ENCODE measurements around the gene MAPKAP1. TPM values are rescaled to one million over a fixed set of nuclear protein-coding genes. Genes with fewer than 3 reads are reported as not detected.

Gene MAPKAP1
- total RNA-seq, 2 experiments from 2014 or later = 66.2 to 78.8 TPM

GRCh38 chr9:125587819-125588460, 119.1 kb downstream of the MAPKAP1 start:
- CTCF ChIA-PET (ENCODE audit: unreplicated experiment) = no interaction called here
- Histone ChIP-seq H4K20me1 (ENCODE audit: insufficient read depth, low read length) (no peaks in the 10 kb centered on the region), H3K9me3 (ENCODE audit: low read length) (no peaks in the 10 kb centered on the region), H3K4me3 (ENCODE audit: low read depth, low read length, poor library complexity, severe bottlenecking) (no peak overlapping the region), H3K9me2 (ENCODE audit: insufficient read depth, low read length) (no peaks in the 10 kb centered on the region), H3K27ac (ENCODE audit: low read depth, low read length, poor library complexity, severe bottlenecking) (no peak overlapping the region), H3K79me2 (ENCODE audit: insufficient read depth, low read depth, low read length) (no peaks in the 10 kb centered on the region), H3K36me3 (ENCODE audit: insufficient read depth, low read length) (no peaks in the 10 kb centered on the region), H2AFZ (ENCODE audit: low read length) (no peak overlapping the region), H3K4me2 (ENCODE audit: low read length) (no peak overlapping the region), H3K4me1 (ENCODE audit: insufficient read depth, low read length, poor library complexity, severe bottlenecking) (no peaks in the 10 kb centered on the region)
- POLR2A ChIA-PET = no interaction called here
- intact Hi-C loops (cut with micrococcal nuclease; ENCODE audit: unreplicated experiment) = no loop called here
- TF ChIP-seq CTCF (conservative IDR thresholded peaks at IDR 0.05; ENCODE audit: low read length) (no peak), EZH2phosphoT487 (IDR thresholded peaks at IDR 0.05; ENCODE audit: borderline replicate concordance, low read depth, low read length) (no peak)
- no TSS peak for BruUV-seq (replicated peaks)
- DNase-seq (ENCODE audit: low spot score) = no peak

- POLR2A ChIA-PET = no interaction called here
- intact Hi-C loops (cut with micrococcal nuclease; ENCODE audit: unreplicated experiment) = no loop called here
- H3K4me2 ChIP-seq (ENCODE audit: low read length) = no peak overlapping the region
- H3K4me3 ChIP-seq (ENCODE audit: low read depth, low read length, poor library complexity, severe bottlenecking) = no peak overlapping the region
- no TSS peak for BruUV-seq (replicated peaks)
- no peak overlapping the region for H2AFZ ChIP-seq (ENCODE audit: low read length)
- CTCF ChIA-PET (ENCODE audit: unreplicated experiment) = no interaction called here
- H3K4me1 ChIP-seq (ENCODE audit: insufficient read depth, low read length, poor library complexity, severe bottlenecking) = no peaks in the 10 kb centered on the region
- no peaks in the 10 kb centered on the region for H4K20me1 ChIP-seq (ENCODE audit: insufficient read depth, low read length)
- no peaks in the 10 kb centered on the region for H3K9me3 ChIP-seq (ENCODE audit: low read length)
- no peak for DNase-seq (ENCODE audit: low spot score)
- no peaks in the 10 kb centered on the region for H3K9me2 ChIP-seq (ENCODE audit: insufficient read depth, low read length)
- no peak overlapping the region for H3K27ac ChIP-seq (ENCODE audit: low read depth, low read length, poor library complexity, severe bottlenecking)
- H3K79me2 ChIP-seq (ENCODE audit: insufficient read depth, low read depth, low read length) = no peaks in the 10 kb centered on the region
- TF ChIP-seq CTCF (conservative IDR thresholded peaks at IDR 0.05; ENCODE audit: low read length) (no peak), EZH2phosphoT487 (IDR thresholded peaks at IDR 0.05; ENCODE audit: borderline replicate concordance, low read depth, low read length) (no peak)
- H3K36me3 ChIP-seq (ENCODE audit: insufficient read depth, low read length) = no peaks in the 10 kb centered on the region
Measured at GRCh38 chr9:125586172-125586511, 120.9 kb downstream of the MAPKAP1 start.

GRCh38 chr9:125585503-125586171, 121.4 kb downstream of the MAPKAP1 start:
- intact Hi-C loops (cut with micrococcal nuclease; ENCODE audit: unreplicated experiment) = no loop called here
- no peak overlapping the region for H3K4me2 ChIP-seq (ENCODE audit: low read length)
- no peaks in the 10 kb centered on the region for H4K20me1 ChIP-seq (ENCODE audit: insufficient read depth, low read length)
- H3K79me2 ChIP-seq (ENCODE audit: insufficient read depth, low read depth, low read length) = no peaks in the 10 kb centered on the region
- H3K4me1 ChIP-seq (ENCODE audit: insufficient read depth, low read length, poor library complexity, severe bottlenecking) = no peaks in the 10 kb centered on the region
- DNase-seq (ENCODE audit: low spot score) = no peak
- TF ChIP-seq EZH2phosphoT487 (IDR thresholded peaks at IDR 0.05; ENCODE audit: borderline replicate concordance, low read depth, low read length) (no peak), CTCF (conservative IDR thresholded peaks at IDR 0.05; ENCODE audit: low read length) (no peak)
- no peaks in the 10 kb centered on the region for H3K36me3 ChIP-seq (ENCODE audit: insufficient read depth, low read length)
- CTCF ChIA-PET (ENCODE audit: unreplicated experiment) = interaction anchor here (0.5 kb wide), 1 partner anchor 659 kb away, joined by 3 read pairs; no protein-coding TSS in a partner anchor
- POLR2A ChIA-PET = no interaction called here
- no TSS peak for BruUV-seq (replicated peaks)
- no peak overlapping the region for H3K27ac ChIP-seq (ENCODE audit: low read depth, low read length, poor library complexity, severe bottlenecking)
- H3K9me3 ChIP-seq (ENCODE audit: low read length) = no peaks in the 10 kb centered on the region
- H3K4me3 ChIP-seq (ENCODE audit: low read depth, low read length, poor library complexity, severe bottlenecking) = no peak overlapping the region
- H3K9me2 ChIP-seq (ENCODE audit: insufficient read depth, low read length) = no peaks in the 10 kb centered on the region
- no peak overlapping the region for H2AFZ ChIP-seq (ENCODE audit: low read length)
